Measurements from ENCODE around the gene RHBDL1. TPM values are rescaled to one million over a fixed set of nuclear protein-coding genes. Genes with fewer than 3 reads are reported as not detected.

The RHBDL1 gene
- total RNA-seq, 3 donors from 2014 or later (not counting 1 experiment from before 2014, with no cell fraction given), result 2.9 to 4.2 (median 4.2) TPM

- no peaks in the 10 kb centered on the region for H3K27me3 Mint-ChIP-seq (ENCODE audit: low read depth in 2 of 2)
- no peaks in the 10 kb centered on the region for H3K9me3 Mint-ChIP-seq
- Histone ChIP-seq H3K4me1 (ENCODE audit: control insufficient read depth, insufficient read depth, low read length) (peaks cover 30% of the 10 kb centered on the region), H3K9me3 (ENCODE audit: control insufficient read depth, insufficient read depth, low read length) (no peaks in the 10 kb centered on the region), H3K27me3 (ENCODE audit: control insufficient read depth, insufficient read depth, low read length) (peaks cover 3% of the 10 kb centered on the region), H3K27ac (ENCODE audit: low read length) (no peak overlapping the region), H3K36me3 (ENCODE audit: control insufficient read depth, insufficient read depth, low read length) (peaks cover 31% of the 10 kb centered on the region), H3K4me3 (ENCODE audit: low read length) (no peak overlapping the region)
- H3K4me3 Mint-ChIP-seq, result peak overlapping the region; percentile 60
- intact Hi-C loops (cut with micrococcal nuclease), result no loop called here
- H3K4me1 Mint-ChIP-seq, result peaks cover 0 to 12% of the 10 kb centered on the region in 2 donors
- H3K27ac Mint-ChIP-seq, result no peak overlapping the region
- DNase-seq (no peak), ATAC-seq (no peak)
- 95% methylated on average over 52 of the region's 52 CpGs for WGBS (ENCODE audit: insufficient coverage)
- no peaks in the 10 kb centered on the region for H3K36me3 Mint-ChIP-seq
- no peak for TF ChIP-seq CTCF (IDR thresholded peaks at IDR 0.05)
Measured at GRCh38 chr16:670485-671352, 4.8 kb upstream of the RHBDL1 start.

DNA sequence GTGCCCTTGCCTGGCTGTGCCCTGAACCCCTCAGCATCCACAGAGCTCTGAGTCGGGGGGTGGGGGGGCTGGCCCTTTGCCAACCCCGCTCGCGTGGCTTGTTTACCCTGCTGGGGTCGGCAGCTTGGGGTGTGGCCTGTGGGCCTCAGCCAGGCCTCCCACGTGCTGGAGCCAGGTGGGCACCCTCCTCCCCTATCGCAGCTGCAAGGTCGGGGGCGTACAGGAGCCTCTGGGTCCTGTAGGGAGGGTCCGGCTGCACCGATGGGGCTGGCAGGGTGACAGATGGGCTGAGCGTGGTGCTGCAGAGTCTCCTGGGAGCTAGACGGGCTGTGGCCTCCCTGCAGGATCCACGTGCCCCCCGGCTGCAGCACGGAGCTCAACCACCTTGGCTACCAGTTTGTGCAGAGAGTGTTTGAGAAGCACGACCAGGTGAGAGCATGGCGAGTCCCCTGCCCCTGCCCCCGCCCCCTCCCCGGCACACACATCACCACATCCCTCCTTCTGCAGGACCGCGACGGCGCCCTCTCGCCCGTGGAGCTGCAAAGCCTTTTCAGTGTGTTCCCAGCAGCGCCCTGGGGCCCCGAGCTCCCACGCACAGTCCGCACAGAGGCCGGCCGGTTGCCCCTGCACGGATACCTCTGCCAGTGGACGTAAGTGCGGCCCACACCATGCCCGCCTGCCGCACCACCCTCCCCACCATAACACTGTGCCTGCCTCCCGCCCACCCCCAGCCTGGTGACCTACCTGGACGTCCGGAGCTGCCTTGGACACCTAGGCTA, 3.9 kb upstream of the RHBDL1 start:
- no peaks in the 10 kb centered on the region for H3K36me3 Mint-ChIP-seq
- H3K27me3 Mint-ChIP-seq (ENCODE audit: low read depth in 2 of 2), result no peaks in the 10 kb centered on the region
- intact Hi-C loops (cut with micrococcal nuclease), result no loop called here
- Histone ChIP-seq H3K9me3 (ENCODE audit: control insufficient read depth, insufficient read depth, low read length) (no peaks in the 10 kb centered on the region), H3K27ac (ENCODE audit: low read length) (no peak overlapping the region), H3K4me3 (ENCODE audit: low read length) (no peak overlapping the region), H3K27me3 (ENCODE audit: control insufficient read depth, insufficient read depth, low read length) (peaks cover 3% of the 10 kb centered on the region), H3K36me3 (ENCODE audit: control insufficient read depth, insufficient read depth, low read length) (peaks cover 31% of the 10 kb centered on the region), H3K4me1 (ENCODE audit: control insufficient read depth, insufficient read depth, low read length) (peaks cover 31% of the 10 kb centered on the region)
- H3K27ac Mint-ChIP-seq, result no peak overlapping the region
- 93% methylated on average over 40 of the region's 40 CpGs for WGBS (ENCODE audit: insufficient coverage)
- H3K4me3 Mint-ChIP-seq, result no peak overlapping the region
- DNase-seq (no peak), ATAC-seq (no peak)
- peaks cover 0 to 12% of the 10 kb centered on the region in 2 donors for H3K4me1 Mint-ChIP-seq
- H3K9me3 Mint-ChIP-seq, result no peaks in the 10 kb centered on the region
- TF ChIP-seq CTCF (IDR thresholded peaks at IDR 0.05), result no peak

DNA sequence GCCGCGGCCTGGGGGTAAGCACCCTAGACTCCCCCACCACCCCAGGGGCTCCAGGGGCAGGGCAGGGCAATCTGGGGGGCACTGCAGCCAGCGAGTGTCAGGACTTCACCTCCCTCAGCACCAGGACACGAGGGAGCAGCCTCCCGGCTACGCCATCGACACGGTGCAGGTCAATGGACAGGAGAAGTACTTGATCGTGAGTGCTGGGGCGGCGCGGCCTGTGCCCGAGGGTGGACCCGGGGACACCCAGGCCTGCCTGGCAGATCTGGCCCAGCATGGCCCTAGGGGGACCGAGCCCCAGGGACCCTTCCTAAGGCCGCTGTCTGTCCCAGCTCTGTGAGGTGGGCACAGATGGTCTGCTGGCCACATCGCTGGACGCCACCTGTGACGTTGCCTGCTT, 3.1 kb upstream of the RHBDL1 start:
- WGBS (ENCODE audit: insufficient coverage), result 99% methylated on average over 19 of the region's 19 CpGs
- Mint-ChIP-seq H3K4me3 (no peak overlapping the region), H3K9me3 (no peaks in the 10 kb centered on the region)

More for the DNA sequence above, 3.1 kb upstream of the RHBDL1 start:
- H3K27ac ChIP-seq (ENCODE audit: low read length), result no peak overlapping the region
- DNase-seq (no peak), ATAC-seq (no peak)
- Mint-ChIP-seq H3K27me3 (ENCODE audit: low read depth in 2 of 2) (no peaks in the 10 kb centered on the region), H3K36me3 (no peaks in the 10 kb centered on the region), H3K4me1 (peaks cover 0 to 12% of the 10 kb centered on the region in 2 donors), H3K27ac (no peak overlapping the region)
- no peak overlapping the region for H3K4me3 ChIP-seq (ENCODE audit: low read length)
- TF ChIP-seq CTCF (IDR thresholded peaks at IDR 0.05), result no peak
- H3K4me1 ChIP-seq (ENCODE audit: control insufficient read depth, insufficient read depth, low read length), result peaks cover 29% of the 10 kb centered on the region
- peaks cover 3% of the 10 kb centered on the region for H3K27me3 ChIP-seq (ENCODE audit: control insufficient read depth, insufficient read depth, low read length)
- intact Hi-C loops (cut with micrococcal nuclease), result no loop called here
- H3K36me3 ChIP-seq (ENCODE audit: control insufficient read depth, insufficient read depth, low read length), result peaks cover 31% of the 10 kb centered on the region
- H3K9me3 ChIP-seq (ENCODE audit: control insufficient read depth, insufficient read depth, low read length), result no peaks in the 10 kb centered on the region

Data from natural killer cell (primary cell).